Prostate gland (tissue), 2 donors: Measurements from ENCODE around the gene MGAT4A. TPM values are rescaled to one million over a fixed set of nuclear protein-coding genes. Genes with fewer than 3 reads are reported as not detected.

Source experiments
- DNase-seq: peaks from one replicate; pipeline ENCODE4 v3.0.0-alpha.2; 2019; ENCODE audit warnings: low spot score
- H3K27ac ChIP-seq, 2 donors: fragments of 200-600 bp; sonication (generic); 2 replicates each; pipeline ENCODE4 v1.5.1; 2017 to 2019
- H3K27me3 ChIP-seq: fragments of 200-600 bp; sonication (generic); replicated peaks from 2 replicates; pipeline ENCODE4 v1.5.1; 2019; ENCODE audit not compliant: insufficient read depth
- H3K36me3 ChIP-seq, 2 donors: fragments of 200-600 bp; sonication (generic); 1 replicate in 1 of 2; 2 replicates in 1 of 2; pipeline versions ENCODE4 v1.5.1 to v1.8.1; 2017 to 2019
- H3K4me1 ChIP-seq: fragments of 200-600 bp; sonication (generic); replicated peaks from 2 replicates; pipeline ENCODE4 v1.5.1; 2019
- H3K4me3 ChIP-seq, 2 donors: fragments of 200-600 bp; sonication (generic); 2 replicates each; pipeline ENCODE4 v1.5.1; 2017 to 2019
- H3K9me3 ChIP-seq: fragments of 200-600 bp; sonication (generic); 2 replicates; pipeline ENCODE4 v1.5.1; 2017
- POLR2A ChIP-seq: fragments of 450-650 bp; IDR thresholded peaks from one replicate; pipeline ENCODE4 v1.6.1; 2016; ENCODE audit warnings: antibody characterized with exemption, mild to moderate bottlenecking
- POLR2AphosphoS5 ChIP-seq: sonication (generic); formaldehyde crosslinking; IDR thresholded peaks from one replicate; pipeline ENCODE4 v1.6.1; 2017; ENCODE audit warnings: antibody characterized with exemption
- WGBS: methylation state at CpG from one replicate; pipeline ENCODE4 v1.1.5; 2018; 5-methylcytosine and 5-hydroxymethylcytosine counted together
- intact Hi-C: fragments of 100-400 bp; cut with DNase I; formaldehyde crosslinking; loops from one replicate; pipeline ENCODE4 v1.14.2; 2022
- total RNA-seq, 2 donors: library from RNA; depleted of rRNA; stranded (reverse); fragments of >200 nt; gene quantifications; one replicate each; pipeline ENCODE4 v1.1.0, GENCODE V29; 2016
- TF ChIP-seq, protein P1 (sequence below), 4 experiments: fragments of 200-600 bp in 2 of 4; fragments of 450-650 bp in 2 of 4; sonication (generic) in 2 of 4; IDR thresholded peaks; 1 replicate in 3 of 4; 2 replicates in 1 of 4; pipeline ENCODE4 v1.5.1; 2016 to 2019; ENCODE audit warnings: antibody characterized with exemption in 4 of 4, mild to moderate bottlenecking in 2 of 4, moderate library complexity in 2 of 4

The MGAT4A gene
- total RNA-seq, 2 donors from 2014 or later, result 14.0 to 20.4 TPM

DNA sequence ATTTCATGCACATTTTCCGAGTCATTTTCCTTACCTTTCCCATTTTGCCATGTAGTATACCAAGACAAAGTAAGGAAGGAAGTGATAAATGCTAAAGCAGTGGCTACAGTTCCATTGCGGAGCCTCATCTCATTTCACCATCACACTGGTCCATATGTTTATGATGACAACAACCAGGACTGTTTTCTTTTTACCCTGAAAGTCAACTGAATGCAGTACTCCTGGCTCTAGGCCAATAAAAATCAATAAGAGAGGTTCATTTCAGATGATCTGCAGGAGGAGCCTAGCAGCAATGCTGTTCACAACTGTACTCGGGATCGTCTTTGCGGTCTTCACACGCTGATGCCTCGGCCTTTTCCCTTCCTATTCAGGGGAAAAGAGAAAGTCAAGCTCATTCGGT, 4.7 kb downstream of the MGAT4A start:
- Histone ChIP-seq H3K4me1 (no peaks in the 10 kb centered on the region), H3K27ac (no peak overlapping the region), H3K36me3 (no peaks in the 10 kb centered on the region), H3K4me3 (no peak overlapping the region), H3K9me3 (no peaks in the 10 kb centered on the region), H3K27me3 (no peaks in the 10 kb centered on the region)
- TF ChIP-seq POLR2A (no peak), POLR2AphosphoS5 (no peak)
- TF ChIP-seq, protein P1, sequence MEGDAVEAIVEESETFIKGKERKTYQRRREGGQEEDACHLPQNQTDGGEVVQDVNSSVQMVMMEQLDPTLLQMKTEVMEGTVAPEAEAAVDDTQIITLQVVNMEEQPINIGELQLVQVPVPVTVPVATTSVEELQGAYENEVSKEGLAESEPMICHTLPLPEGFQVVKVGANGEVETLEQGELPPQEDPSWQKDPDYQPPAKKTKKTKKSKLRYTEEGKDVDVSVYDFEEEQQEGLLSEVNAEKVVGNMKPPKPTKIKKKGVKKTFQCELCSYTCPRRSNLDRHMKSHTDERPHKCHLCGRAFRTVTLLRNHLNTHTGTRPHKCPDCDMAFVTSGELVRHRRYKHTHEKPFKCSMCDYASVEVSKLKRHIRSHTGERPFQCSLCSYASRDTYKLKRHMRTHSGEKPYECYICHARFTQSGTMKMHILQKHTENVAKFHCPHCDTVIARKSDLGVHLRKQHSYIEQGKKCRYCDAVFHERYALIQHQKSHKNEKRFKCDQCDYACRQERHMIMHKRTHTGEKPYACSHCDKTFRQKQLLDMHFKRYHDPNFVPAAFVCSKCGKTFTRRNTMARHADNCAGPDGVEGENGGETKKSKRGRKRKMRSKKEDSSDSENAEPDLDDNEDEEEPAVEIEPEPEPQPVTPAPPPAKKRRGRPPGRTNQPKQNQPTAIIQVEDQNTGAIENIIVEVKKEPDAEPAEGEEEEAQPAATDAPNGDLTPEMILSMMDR (IDR thresholded peaks at IDR 0.05), result no peak
- WGBS, result 72% methylated on average over 8 of the region's 8 CpGs
- no peak for DNase-seq
- intact Hi-C loops, result no loop called here

GRCh38 chr2:98720286-98720685, 10.6 kb downstream of the MGAT4A start:
- DNase-seq, result no peak
- no peak overlapping the region for H3K4me3 ChIP-seq
- 96% methylated on average over 4 of the region's 4 CpGs for WGBS
- no peaks in the 10 kb centered on the region for H3K36me3 ChIP-seq
- no peak overlapping the region for H3K27ac ChIP-seq
- H3K9me3 ChIP-seq, result no peaks in the 10 kb centered on the region
- H3K4me1 ChIP-seq, result no peaks in the 10 kb centered on the region
- intact Hi-C loops, result no loop called here
- TF ChIP-seq POLR2A (no peak), POLR2AphosphoS5 (no peak)
- TF ChIP-seq, protein P1 (IDR thresholded peaks at IDR 0.05), result no peak
- H3K27me3 ChIP-seq, result no peaks in the 10 kb centered on the region

DNA sequence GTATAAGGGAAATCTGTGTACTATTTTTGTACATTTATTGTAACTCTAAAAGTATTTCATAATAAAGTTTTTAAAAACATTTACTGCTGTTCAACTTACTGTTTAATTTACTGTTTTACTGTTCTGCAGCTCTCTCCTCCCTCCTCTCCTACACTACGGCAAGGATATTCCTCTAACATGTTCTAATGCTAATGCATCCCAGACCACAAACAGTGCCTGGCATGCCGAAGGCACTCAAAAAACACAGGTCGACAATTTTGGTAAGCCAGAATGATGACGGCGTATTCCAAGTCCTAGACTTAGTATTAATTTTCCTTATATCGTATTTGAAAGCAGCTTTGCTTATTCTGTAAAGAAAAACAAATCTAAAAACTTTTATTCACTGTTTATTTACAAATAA, 13.3 kb downstream of the MGAT4A start:
- 70% methylated on average over 6 of the region's 6 CpGs for WGBS
- no peak overlapping the region for H3K4me3 ChIP-seq
- intact Hi-C loops, result no loop called here
- no peaks in the 10 kb centered on the region for H3K4me1 ChIP-seq
- H3K36me3 ChIP-seq, result no peaks in the 10 kb centered on the region
- TF ChIP-seq POLR2AphosphoS5 (no peak), POLR2A (no peak)
- TF ChIP-seq, protein P1 (IDR thresholded peaks at IDR 0.05), result no peak
- H3K27ac ChIP-seq, result no peak overlapping the region
- DNase-seq, result no peak
- H3K27me3 ChIP-seq, result no peaks in the 10 kb centered on the region
- no peaks in the 10 kb centered on the region for H3K9me3 ChIP-seq

GRCh38 chr2:98716786-98717185, 14.1 kb downstream of the MGAT4A start:
- DNase-seq, result no peak
- Histone ChIP-seq H3K36me3 (no peaks in the 10 kb centered on the region), H3K4me1 (no peaks in the 10 kb centered on the region), H3K27me3 (no peaks in the 10 kb centered on the region), H3K27ac (no peak overlapping the region), H3K4me3 (no peak overlapping the region), H3K9me3 (no peaks in the 10 kb centered on the region)
- 96% methylated on average over 5 of the region's 5 CpGs for WGBS
- intact Hi-C loops, result no loop called here
- TF ChIP-seq POLR2A, result no peak
- TF ChIP-seq, protein P1 (IDR thresholded peaks at IDR 0.05), result no peak
- TF ChIP-seq POLR2AphosphoS5, result no peak

GRCh38 chr2:98715812-98716451, 15.0 kb downstream of the MGAT4A start:
- no peak for DNase-seq
- 90% methylated on average over 9 of the region's 9 CpGs for WGBS

More at GRCh38 chr2:98715812-98716451, 15.0 kb downstream of the MGAT4A start:
- intact Hi-C loops, result no loop called here
- Histone ChIP-seq H3K36me3 (no peaks in the 10 kb centered on the region), H3K4me3 (no peak overlapping the region), H3K27ac (no peak overlapping the region), H3K4me1 (no peaks in the 10 kb centered on the region), H3K9me3 (no peaks in the 10 kb centered on the region), H3K27me3 (no peaks in the 10 kb centered on the region)
- TF ChIP-seq, protein P1 (IDR thresholded peaks at IDR 0.05), result no peak
- TF ChIP-seq POLR2AphosphoS5, result no peak
- TF ChIP-seq POLR2A, result no peak
